Stimulated activated CD4-positive, alpha-beta T cell treated with anti-CD3 and anti-CD28 coated beads, Interleukin-1b, Interleukin-23, amount 100 ng/mL, for 24 hours (primary cell): Measurements from ENCODE around the gene DNM1.

Experiments used
- DNase-seq, 4 experiments: peaks; one replicate each; pipeline ENCODE4 v3.0.0-alpha.2; 2020; ENCODE audit warnings: low read depth in 4 of 4, low spot score in 1 of 4

DNM1 gene

DNA sequence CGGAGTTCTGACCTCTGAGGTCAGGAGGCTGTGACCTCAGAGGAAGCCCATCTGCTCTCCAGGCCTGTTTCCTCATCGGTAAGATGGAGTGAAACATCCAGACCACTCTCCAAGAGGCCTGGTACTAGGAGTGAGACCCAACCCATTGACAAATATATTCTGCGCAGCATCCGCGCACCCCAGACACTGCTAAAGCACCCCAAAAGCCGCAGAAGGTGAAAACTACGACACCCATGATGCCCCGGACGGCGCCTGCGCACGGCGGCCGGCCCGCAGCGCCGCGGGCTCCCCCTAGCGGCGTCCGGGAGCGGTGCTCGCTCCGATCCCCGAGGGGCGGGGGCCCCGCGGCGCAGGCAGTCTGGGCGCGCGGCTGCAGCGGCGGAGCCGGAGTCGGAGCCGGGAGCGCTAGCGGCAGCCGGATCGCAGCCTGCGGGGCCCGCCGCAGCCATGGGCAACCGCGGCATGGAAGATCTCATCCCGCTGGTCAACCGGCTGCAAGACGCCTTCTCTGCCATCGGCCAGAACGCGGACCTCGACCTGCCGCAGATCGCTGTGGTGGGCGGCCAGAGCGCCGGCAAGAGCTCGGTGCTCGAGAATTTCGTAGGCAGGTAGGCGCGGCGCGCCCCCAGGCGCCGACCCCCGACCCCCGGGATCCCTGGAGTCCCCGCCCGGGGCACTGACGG lies at the start of gene DNM1:
Gene DNM1, plus strand, starts transcription at position 356 of the 683 bp plus-strand sequence. Its CDS starts 92 bp downstream, at position 448.
- DNase-seq: peak in 3 of 4 experiments; percentile 48 to 55 (median 53)

DNA sequence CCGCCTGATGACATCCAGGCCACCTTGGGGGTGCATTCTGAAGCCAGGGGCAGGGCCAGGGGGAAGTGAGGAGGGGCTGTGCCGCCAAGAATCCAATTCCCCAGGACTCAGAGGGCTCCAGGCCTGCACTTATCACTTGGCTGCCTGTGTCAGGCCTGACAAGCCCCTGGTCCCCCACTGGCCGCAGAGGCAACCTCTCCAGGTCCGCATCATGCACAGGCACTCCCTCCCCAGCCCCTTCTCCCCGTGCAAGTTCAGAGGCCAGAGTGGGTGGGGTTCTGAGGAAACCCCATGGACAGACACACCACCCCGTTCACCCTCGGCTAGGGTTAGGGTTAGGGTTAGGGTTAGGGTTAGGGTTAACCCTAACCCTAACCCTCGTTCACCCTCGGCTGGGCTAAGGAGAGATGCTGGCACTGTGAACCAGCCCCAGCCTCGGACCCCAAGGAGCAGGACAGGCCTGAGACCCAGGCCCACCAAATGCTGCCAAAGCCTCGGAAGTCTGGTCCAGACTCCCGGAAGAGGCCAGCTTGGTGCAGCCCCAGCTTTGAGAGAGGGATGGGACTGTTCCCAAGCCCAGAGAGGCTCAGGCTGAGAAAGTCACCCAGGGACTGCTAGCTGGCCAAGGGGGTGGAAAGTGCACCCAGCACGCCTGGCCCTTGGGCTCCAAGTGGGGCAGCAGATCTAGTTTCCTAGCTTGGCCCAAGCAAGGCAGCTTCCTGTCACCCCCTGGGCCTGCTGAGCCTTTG lies 49.1 kb upstream of the DNM1 start:
- DNase-seq: no peak

DNA sequence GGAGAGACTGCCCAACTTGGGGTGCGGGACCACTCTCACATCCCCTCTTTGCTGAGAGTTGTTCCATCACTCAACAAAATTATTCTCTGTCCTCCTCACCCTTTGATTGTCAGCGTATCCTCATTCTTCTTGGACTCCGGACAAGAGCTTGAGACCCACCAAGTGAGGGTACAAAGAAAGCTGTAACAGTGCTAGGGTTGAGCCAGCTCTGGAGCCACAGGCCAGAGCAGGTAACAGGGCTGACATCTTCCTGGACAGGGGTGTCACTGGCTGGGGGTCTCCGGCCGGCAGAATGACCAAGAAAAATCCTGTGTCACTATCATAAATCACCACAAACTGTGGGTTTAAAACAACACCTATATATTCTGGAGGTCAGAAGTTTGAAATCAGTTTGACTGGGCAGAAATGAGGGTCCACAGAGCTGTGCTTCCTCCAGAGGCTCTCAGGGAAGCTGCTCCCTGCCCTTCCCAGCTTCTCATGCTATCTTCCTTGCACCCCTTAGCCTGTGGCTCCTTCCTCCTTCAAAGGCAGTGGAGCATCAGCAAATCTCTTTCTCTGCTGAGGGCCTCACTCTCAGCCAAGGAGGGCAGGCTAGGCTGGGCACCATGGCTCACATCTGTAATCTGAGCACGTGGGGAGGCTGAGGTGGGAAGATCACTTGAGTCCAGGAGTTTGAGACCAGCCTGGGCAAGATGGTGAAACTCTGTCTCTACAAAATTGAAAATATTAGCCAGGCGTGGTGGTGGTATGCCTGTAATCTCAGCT lies 47.3 kb upstream of the DNM1 start:
- no peak for DNase-seq

DNA sequence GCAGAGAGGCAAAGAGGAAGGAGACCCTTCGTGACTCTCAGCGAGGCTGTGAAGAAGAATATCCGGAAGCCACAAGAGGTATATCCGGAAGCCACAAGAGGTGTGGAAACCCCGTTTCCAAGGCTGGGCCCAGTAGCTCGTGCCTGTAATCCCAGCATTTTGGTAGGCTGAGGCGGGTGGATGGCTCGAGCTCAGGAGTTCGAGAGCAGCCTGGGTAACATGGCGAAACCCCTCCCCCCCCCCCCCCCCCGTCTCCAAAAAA lies 43.7 kb upstream of the DNM1 start:
- DNase-seq: peak in 1 of 4 experiments; percentile 18

DNA sequence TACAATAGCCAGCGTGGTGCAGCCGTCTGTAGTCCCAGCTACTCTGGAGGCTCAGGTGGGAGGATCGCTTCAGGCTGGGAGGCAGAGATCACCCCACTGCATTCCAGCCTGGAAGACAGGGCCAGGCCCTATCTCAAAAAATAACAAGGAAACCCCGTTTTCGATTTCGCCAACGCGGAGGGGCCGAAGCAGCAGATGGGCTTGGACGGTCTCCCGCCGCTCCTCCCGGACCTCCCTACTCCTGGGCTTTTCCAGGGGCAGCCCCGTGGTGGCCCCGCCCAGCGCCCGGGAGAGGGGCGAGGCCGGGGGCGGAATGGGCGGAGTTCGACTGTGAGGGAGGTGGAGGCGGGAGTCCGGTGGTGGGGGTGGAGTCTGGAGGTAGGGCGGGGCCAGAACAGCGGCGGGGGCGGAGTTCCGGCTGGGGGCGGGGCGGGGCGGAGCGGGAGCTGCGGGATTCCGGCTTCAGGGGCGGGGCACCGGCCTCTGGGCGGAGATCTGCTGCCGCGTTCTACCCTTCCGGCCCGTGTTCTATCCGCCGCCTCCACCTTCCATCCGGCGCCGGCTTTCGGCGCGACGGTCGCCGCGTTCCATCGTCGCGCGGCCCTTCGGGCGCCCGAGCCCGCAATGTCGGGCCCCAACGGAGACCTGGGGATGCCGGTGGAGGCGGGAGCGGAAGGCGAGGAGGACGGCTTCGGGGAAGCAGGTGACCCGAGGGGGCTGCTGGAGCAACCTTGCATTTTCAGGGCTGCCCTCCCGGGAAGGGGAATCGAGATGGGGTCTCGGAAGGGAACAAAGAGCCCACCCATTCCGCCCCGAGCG lies 43.2 kb upstream of the DNM1 start, which contains the start of gene BBLN:
Gene BBLN, plus strand, starts transcription at position 482 of the 819 bp plus-strand sequence. Its CDS starts 143 bp downstream, at position 625.
- DNase-seq: peak; percentile 81 to 96 (median 92)

DNA sequence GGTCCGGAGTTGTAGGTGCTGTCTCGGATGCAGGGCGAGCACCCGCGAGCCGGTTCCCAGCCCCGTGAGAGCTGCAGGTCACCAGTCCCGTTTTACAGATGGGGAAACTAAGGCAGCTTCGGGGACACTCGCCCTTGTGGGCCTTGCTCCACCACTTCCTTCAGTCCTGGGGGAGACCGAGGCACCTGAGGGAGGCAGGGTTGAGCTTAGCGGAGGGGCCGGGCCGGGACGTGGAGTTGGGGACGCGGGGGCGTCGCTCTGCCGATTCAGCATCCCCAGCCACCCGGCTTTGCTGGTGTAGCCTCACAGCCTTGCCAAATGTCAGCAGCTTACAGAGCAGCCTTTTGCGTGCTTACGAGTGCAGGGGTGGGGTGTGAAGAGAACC lies 42.6 kb upstream of the DNM1 start:
- DNase-seq: peak in 3 of 4 experiments; percentile 29 to 37 (median 35)

DNA sequence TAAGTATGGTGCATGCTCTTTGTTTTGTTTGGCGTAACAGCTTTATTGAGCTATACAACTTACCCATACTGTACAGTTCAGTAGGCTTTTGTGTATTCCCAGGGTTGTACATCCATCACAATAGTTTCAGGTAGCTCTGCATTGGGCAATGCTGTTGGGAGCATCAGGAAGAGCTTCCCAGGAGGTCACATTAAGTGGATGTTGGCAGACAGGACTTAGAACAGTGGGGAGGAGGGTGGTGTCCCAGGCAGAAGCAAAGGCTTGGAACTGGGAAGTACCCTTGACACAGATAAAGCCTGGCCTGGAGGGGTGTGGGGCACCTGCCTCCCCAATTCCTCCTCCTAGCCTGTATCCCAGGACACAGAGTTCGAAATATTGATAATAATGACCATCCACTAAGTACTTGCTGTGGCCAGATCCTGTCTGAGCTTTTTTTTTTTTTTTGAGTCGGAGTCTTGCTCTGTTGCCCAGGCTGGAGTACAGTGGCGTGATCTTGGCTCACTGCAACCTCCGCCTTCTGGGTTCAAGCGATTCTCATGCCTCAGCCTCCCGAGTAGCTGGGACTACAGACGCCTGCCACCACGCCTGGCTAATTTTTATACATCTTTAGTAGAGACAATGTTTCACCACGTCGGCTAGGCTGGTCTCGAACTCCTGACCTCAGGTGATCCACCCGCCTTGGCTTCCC lies 41.8 kb upstream of the DNM1 start:
- no peak for DNase-seq

DNA sequence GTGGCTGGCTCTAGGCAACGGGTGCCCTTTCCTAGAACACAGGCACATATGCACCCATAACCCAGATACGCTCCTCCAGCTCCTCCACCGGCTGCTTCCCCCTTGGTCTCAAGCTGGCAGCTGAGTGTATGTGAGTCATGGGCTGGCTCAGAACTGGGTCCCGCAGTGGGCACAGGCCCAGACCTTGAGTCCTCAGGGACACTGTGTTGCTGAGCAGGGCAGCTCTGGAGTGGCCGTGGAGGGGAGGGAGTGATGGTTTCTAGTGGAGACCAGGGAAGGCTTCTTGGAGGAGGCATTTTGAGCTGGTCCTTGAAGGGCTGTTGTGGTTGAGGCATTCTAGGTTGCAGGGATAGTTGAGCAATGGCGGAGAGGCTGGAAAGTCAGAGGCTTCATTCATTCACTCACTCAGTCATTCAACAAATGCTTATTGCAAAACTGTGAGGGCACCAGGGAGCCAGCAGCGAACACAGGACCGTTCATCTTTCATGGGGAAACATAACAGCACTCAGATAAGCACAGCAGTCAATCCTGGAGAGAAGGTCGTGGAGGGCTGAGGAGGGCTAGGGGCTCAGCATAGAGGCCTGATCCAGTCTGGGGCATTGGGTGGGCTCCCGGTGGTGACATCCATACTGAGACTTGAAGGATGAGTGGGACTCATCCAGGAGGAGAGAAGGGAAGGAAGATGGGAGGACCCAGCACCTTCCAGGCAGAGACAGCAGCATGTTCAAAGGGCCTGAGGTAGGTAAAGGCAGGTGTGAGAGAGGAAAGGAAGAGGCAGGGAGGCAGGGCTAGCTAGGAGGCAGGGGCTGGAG lies 40.8 kb upstream of the DNM1 start:
- no peak for DNase-seq

DNA sequence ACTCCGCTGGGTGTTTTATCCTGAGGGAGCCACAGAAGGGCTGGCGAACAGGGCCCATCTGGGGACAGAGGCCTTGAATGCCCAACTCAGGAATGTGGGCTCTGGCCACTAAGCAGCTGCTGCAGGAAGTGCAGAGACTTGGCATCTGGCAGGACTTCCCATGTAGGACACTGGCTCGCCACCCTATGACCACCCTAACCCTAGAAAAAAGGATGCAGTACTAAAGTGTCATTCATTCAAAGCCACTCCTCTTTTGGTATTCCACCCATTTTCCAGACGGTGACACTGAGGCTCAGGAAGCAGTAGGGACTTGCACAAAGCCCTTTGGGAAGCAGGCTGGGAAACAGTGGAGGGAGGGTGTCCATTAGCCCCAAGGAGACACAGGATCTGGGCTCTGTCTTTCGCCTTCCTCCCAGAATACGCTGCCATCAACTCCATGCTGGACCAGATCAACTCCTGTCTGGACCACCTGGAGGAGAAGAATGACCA lies 40.1 kb upstream of the DNM1 start:
- no peak for DNase-seq

DNA sequence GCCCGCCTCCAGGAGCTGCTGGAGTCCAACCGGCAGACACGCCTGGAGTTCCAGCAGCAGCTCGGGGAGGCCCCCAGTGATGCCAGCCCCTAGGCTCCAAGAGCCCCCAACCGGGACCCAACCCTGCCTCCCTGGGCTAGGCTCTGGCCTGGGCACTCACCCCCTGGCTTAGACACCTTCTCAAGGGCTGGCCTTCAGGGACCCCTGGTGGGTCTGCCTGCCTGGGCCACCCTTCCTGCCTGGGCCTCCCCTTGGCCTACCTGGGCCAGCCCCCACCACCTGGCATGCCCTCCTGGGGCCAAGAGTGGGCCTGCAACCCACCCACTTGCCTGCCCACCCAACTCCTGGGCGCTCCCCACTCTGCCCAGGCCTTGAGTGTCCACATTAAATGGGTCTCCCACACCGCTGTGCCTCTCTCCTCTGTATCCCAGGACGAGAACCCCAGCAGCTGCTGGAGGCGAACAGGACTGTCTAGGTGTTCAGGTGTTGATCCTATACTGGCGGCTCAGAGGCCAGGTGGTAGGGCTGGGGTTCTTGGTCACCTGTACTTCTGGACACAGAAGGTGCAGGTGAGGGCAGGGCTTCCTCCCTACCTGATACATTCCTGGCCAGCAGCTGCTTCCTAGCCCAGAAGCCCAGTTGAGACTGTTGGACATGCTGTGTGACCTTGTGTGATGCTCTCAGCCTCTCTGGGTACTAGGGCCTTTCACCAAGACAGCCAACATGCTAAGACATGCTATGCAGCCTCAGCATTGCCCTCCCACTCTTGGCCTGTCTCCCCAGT lies 39.5 kb upstream of the DNM1 start:
- no peak for DNase-seq

DNA sequence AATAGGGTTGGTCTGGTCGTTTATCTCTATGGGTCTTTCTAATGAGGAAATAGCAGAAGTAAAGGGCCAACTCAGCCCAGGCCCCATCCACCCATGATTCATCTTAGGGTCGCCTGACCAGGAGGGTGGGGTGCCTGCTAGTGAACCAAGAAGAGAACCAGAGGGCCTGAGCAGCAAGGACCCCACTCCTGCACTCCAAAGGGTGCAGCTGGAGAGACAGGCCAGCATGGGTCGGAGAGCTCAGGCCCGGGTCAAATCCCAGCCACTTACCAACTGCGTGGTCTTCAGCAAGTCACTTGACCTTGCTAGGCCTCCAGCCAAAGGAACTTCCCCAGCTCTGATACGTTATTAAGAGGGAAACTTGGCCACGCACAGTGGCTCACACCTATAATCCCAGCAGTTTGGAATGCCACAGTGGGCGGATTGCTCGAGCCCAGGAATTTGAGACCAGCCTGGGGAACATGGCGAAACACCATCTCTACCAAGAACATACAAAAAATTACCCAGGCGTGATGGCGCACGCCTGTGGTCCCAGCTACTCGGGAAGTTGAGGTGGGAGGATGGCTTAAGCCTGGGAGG lies 38.8 kb upstream of the DNM1 start:
- no peak for DNase-seq

DNA sequence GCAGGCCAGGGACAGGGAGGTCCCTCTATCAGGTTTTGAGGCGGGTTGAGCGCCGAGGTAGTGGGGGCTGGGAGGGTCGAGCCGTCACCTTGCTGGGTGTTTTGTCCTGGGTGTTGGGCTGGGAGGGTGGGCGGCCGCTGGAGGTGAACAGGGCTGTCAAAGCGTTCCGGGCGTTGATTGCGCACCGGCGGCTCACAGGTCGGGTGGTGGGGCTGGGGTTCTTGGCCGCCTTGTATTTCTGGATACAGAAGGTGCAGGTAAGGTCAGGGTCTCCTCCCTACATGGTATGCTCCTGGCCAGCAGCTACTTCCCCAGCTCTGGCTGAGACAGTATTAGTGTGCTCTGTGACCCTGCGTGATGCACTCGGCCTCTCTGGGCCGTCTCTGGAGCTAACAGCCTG lies 37.0 kb upstream of the DNM1 start:
- no peak for DNase-seq

DNA sequence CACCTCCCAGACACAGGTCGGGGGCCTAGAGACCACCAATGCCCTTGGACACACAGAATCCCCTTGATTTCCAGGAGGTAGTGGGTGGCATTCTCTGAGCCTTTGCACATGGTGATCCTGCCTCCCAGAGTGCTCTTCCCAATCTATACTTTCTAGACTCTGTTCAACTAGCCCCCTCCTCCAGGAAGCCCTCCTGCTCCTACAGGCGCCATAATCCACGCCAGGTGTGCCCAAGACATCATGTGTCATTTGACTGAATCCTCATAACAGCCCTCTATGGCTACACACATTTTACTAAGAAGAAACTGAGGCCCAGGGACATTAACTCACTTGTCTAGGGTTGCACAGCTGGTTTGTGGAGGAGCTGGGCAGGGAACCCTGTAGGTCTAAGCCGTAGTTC lies 36.0 kb upstream of the DNM1 start:
- DNase-seq: no peak

DNA sequence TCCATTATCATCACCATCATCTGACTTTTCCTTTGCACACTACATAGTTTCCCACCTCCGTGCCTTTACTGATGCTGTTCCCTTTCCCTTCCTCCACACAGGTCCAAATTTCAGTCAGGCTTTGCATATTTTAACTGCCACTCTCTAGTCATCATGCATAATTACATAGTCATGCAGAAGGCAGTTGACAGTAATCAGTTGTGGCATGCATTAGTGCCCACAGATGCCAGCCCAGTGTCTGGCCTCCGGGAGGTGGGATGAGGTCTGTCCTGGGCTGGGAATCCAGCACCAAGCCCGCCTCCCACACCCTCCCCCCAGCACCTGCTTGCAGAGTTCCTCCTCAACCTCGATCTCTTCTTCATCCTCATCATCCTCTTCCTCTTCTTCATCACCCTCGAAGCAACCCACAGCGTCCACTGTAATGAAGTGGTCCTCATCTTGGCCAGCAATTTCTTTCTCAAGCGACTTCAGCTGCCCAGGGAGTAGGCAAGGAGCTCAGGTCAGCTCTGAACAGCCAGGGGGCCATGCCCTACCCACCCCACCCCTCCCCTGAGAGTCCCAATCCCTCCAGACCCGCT lies 34.4 kb upstream of the DNM1 start:
- DNase-seq: no peak

DNA sequence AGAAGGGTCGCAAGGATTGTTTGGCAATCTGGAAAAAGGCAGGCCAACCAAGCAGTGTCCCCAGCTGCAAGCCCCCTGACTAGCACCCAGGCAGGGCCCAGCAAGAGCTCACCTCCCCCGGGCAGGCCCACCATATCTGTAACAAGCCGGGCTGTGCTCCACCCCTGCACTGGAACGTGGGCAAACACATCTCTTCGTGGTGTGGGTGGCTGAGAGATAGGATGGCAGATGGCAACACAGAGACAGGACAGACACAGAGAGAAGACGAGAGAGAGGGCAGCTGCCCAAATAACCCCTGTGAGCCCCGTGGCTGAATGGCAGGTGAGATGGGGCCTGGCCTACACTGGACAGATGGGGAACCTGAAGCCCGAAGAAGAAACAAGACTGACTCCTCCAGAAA lies 33.7 kb upstream of the DNM1 start:
- DNase-seq: no peak

DNA sequence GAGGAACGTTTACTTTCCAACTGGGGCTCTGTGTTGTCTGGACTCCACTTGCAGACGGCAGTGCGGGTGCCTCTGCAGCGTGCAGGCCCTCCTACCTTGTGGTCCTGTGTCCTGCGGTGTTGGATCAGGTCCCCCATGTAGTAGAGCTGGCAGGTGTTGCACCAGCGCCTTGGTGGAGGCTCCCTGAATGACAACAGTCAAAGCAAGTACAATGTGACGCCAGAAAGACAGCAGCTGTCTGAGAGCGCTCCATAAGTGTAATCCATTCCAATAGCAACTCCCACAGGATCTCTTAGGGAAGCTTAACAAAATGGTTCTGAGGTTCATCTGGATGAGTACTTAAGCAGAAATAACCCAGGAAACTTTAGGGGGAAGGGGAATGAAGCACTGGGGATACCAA lies 33.3 kb upstream of the DNM1 start:
- no peak for DNase-seq

DNA sequence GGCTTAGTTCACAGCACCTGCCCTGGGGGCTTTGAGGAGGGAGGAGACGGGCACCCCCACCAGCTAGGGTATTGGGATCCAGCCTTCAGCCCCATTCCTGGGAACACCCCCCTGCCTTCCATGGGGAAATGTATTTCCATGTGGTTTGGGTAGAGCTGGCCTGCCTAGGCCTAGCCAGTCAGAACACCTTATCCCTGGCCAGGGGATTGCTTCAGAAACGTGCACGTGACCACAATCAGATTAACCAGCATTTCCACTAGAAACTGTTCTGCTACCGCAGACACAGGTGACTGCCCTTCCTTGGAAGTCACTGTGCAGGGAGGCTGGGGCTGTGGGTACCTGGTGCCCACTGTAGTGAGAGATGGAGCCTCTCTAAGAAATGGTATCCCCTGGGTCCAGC lies 29.1 kb upstream of the DNM1 start:
- no peak for DNase-seq

DNA sequence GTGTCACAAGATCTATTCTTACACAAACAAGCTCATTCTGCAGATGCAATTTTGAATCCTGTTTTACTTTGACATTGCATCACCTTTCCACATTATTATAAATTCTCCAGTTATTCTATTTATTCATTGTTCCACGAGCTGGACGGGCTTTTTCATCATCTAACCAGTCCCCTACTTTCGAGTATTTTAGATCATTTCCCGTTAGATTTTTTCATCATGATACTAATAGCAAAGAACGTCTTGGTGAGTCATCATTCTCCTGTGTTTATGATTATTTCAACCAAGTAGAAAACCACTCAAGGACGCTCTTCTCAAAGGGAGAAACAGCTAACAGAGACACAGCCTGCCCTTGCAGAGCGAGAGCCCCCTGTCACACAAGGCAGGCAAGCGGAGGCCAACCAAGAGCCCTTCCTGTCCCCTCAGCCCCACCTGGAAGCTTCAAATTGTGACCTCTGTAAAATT lies 28.0 kb upstream of the DNM1 start:
- no peak for DNase-seq
